Inflammatory macrophage treated with lipopolysaccharide for 4 hours (primary cell): ENCODE data around the gene KCNK13.
A peak's percentile ranks its signal among the peaks of the same experiment; 100 is the strongest.

Experiments used
- DNase-seq: peaks from one replicate; pipeline ENCODE4 v3.0.0-alpha.2; 2020

The KCNK13 gene

GRCh38 chr14:90137807-90138206, 76.0 kb downstream of the KCNK13 start:
- DNase-seq: no peak

DNA sequence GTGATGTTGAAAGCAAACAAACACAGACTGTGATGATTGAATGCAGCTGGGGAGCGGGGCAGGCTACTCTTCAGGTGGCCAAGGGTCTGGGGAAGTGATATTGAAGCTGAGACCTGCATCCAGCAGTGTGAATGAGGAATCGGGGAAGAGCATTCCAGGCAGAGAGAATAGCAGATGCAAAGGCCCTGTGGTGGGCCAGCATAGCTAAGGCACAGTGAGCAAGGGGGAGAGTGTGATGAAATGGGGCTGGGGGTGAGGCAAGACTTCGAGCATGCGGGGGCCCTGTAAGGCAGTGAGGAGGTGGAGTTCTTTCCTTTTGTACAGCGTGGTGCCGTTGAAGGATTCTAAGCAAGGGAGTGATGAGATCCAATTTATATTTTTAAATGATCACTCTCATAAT, 77.4 kb downstream of the KCNK13 start:
- DNase-seq: no peak

- no peak for DNase-seq
Measured at GRCh38 chr14:90140298-90140955, 78.6 kb downstream of the KCNK13 start.

- no peak for DNase-seq
Measured at GRCh38 chr14:90140956-90141316, 79.1 kb downstream of the KCNK13 start.

GRCh38 chr14:90153429-90153828, 91.6 kb downstream of the KCNK13 start:
- no peak for DNase-seq

DNA sequence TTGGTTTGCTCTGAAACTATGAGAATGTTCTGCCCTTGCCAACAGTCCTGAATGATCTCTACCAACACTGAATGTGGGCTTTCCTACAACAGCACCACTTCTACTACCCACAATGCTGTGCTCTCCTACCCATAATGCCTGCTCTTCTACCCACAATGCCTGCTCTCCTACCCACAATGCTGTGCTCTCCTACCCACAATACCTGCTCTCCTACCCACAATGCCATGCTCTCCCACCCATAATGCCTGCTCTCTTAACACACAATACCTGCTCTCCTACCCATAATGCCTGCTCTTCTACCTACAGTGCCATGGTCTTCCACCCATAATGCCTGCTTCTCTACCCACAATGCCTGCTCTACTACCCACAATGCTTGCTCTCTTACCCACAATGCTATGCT, 92.3 kb downstream of the KCNK13 start:
- DNase-seq: no peak

GRCh38 chr14:90159146-90159545, 97.4 kb downstream of the KCNK13 start:
- DNase-seq: no peak

GRCh38 chr14:90159688-90160087, 97.9 kb downstream of the KCNK13 start:
- no peak for DNase-seq

DNA sequence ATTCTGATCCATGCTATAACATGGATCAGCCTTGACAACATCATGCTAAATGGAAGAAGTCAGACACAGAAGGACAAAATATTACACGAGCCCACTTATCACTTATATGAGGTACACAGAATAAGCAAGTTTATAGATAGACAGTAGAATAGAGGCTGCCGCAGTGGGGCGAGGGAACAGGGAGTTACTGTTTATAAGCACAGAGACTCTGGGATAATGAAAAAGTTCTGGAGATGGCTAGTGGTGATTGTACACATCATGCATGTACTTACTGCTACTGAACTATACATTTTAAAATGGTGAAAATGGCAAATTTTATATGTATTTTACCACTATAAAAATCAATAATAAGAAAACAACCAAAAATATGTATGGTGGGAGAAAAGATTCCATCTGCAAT, 99.3 kb downstream of the KCNK13 start:
- DNase-seq: no peak

GRCh38 chr14:90168425-90169105, 106.8 kb downstream of the KCNK13 start:
- DNase-seq: no peak

DNA sequence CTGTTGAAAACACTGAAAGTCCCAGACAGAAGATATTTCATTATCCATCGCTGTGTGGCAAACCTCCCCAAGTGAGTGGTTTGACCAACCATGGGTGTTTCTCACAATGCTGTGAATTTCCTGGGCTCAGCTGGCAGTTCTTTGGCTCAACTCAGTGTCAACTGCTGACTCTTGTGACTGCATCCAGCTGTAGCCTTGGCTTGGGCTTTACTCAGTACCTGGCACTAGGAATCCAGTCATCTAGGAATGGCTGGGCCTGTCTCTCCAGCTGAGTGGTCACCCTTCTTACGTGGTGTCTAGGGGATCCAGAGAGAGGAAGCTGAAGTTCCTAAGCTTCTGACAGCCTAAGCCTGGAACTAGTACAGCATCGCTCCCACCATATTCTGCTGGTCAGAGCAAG, 113.8 kb downstream of the KCNK13 start:
- DNase-seq: no peak

DNA sequence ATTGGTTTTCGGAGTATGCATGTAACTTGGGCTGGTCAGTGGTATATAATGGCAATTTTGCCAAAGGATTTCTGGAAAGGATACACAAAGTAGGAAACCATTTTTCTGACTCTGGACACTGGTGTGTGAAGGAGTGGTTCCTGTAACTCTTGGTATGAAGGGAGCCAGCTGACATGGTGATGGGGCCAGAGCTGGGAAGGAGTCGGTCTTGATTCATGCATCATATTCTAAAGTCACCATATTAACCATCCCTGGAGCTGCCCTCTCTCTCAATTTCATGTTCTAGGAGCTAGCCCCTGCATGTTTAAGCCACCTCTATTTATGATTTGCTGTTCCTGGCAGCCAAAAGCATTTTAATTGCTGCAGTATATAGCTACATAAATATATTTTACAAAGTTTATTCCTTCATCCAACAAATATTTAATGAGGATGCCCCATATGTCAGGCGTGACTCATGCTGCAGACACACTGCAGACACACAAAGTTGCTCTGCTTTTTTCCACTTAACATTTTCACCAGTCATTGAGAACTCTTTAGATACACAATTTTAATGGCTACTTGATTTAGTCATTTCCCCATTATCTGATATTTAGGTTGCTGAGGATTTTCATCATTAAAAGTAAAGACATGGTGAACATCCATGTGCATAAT, 115.9 kb downstream of the KCNK13 start:
- DNase-seq: no peak

DNA sequence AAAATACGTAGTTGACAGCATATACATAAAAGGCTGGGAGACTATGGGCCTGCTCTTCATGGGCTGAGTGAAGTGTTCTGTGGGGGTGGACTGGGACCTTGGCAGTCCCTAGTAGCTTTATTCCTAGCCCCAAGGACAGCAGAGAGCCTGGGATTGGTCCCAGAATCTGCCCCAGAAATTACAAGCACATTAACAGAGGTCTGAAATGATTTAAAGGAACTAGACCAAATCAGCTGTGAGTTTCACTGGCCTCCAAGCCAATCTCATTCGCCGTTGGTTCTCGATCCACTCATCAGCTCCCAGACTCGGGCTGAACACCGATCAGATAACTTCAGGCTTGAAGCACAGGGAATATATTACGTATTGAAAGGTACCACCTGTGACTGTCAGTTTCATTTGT, 117.6 kb downstream of the KCNK13 start:
- DNase-seq: no peak

- DNase-seq: no peak
Measured at GRCh38 chr14:90179809-90180779, 118.3 kb downstream of the KCNK13 start.

- no peak for DNase-seq
Measured at GRCh38 chr14:90184094-90184493, 122.3 kb downstream of the KCNK13 start.

- DNase-seq: no peak
Measured at GRCh38 chr14:90184571-90185266, 122.9 kb downstream of the KCNK13 start.

- DNase-seq: no peak
Measured at GRCh38 chr14:90188588-90188987, 126.8 kb downstream of the KCNK13 start.

GRCh38 chr14:90191154-90191553, 129.4 kb downstream of the KCNK13 start:
- no peak for DNase-seq

GRCh38 chr14:90191585-90191984, 129.8 kb downstream of the KCNK13 start:
- DNase-seq: no peak

DNA sequence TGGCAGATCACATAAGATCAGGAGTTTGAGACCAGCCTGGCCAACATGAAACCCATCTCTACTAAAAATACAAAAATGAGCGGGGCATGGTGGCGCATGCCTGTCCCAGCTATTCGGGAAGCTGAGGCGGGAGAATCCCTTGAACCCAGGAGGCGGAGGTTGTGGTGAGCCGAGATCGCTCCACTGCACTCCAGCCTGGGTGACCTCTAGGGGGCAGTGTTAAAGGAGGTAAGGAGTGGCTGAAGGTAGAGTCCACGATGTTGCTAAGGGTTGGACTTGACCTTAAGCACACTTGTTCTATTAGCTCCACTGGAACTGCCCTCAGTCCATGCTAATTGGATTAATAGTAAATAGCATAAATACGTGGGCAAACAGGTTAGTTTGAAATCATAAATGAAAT, 132.1 kb downstream of the KCNK13 start:
- DNase-seq: peak; percentile 2

DNA sequence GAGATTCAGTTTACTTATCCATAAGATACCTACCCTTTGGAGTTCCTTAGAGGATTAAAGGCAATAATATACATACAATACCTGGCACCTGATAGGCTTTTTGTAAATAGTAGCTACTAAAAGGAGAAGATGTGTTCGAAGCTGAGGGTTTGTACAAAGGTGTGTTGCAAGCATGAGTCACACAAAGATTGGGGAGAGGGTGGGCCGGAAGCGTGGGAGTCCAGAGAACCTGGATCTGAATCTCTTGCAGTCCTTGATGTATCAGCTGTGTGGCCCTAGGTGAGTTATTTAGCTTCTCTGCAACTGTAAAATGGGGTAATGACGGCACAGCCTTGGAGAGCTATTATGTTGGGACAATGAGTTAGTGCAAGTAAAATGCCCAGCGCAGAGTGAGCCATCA, 132.9 kb downstream of the KCNK13 start:
- DNase-seq: peak; percentile 1

GRCh38 chr14:90198541-90199060, 136.8 kb downstream of the KCNK13 start:
- DNase-seq: peak; percentile 5
